Fibroblast of skin of right biceps (primary cell): ENCODE results near the gene SNPH.

ENCODE experiments used
- DNase-seq: peaks from one replicate; pipeline ENCODE4 v3.0.0-alpha.2; 2013

Gene SNPH

GRCh38 chr20:1265226-1265915 is 723 bp upstream of the SNPH start:
- peak; percentile 4 for DNase-seq

- no peak for DNase-seq
Measured at GRCh38 chr20:1265916-1266166, 253 bp upstream of the SNPH start.

- no peak for DNase-seq
Measured at GRCh38 chr20:1267161-1267560, 1.1 kb downstream of the SNPH start.

- DNase-seq = no peak
Measured at GRCh38 chr20:1267809-1268374, 1.8 kb downstream of the SNPH start.

GRCh38 chr20:1269235-1269634 is 3.1 kb downstream of the SNPH start:
- no peak for DNase-seq

GRCh38 chr20:1269850-1270249 is 3.8 kb downstream of the SNPH start:
- no peak for DNase-seq

- no peak for DNase-seq
Measured at GRCh38 chr20:1272368-1273100, 6.4 kb downstream of the SNPH start.

- no peak for DNase-seq
Measured at GRCh38 chr20:1273366-1273765, 7.3 kb downstream of the SNPH start.

GRCh38 chr20:1274485-1275311 is 8.6 kb downstream of the SNPH start:
- DNase-seq = no peak

- DNase-seq = no peak
Measured at GRCh38 chr20:1275919-1276318, 9.8 kb downstream of the SNPH start.

- DNase-seq = no peak
Measured at GRCh38 chr20:1277529-1278322, 11.6 kb downstream of the SNPH start.

- DNase-seq = no peak
Measured at GRCh38 chr20:1278993-1279392, 12.9 kb downstream of the SNPH start.

- DNase-seq = no peak
Measured at GRCh38 chr20:1280195-1281102, 14.4 kb downstream of the SNPH start.

GRCh38 chr20:1281279-1282057 is 15.4 kb downstream of the SNPH start:
- DNase-seq = no peak

GRCh38 chr20:1282966-1283365 is 16.9 kb downstream of the SNPH start:
- no peak for DNase-seq

GRCh38 chr20:1283522-1284510 is 17.7 kb downstream of the SNPH start:
- DNase-seq = no peak

GRCh38 chr20:1286267-1287024 is 20.4 kb downstream of the SNPH start:
- no peak for DNase-seq

GRCh38 chr20:1287306-1287705 is 21.2 kb downstream of the SNPH start:
- DNase-seq = no peak
